ENCODE results near the gene NEUROD2. TPM values are rescaled to one million over a fixed set of nuclear protein-coding genes. Genes with fewer than 3 reads are reported as not detected.

Gene NEUROD2
- total and polyA plus RNA-seq, 4 donors: not detected

DNA sequence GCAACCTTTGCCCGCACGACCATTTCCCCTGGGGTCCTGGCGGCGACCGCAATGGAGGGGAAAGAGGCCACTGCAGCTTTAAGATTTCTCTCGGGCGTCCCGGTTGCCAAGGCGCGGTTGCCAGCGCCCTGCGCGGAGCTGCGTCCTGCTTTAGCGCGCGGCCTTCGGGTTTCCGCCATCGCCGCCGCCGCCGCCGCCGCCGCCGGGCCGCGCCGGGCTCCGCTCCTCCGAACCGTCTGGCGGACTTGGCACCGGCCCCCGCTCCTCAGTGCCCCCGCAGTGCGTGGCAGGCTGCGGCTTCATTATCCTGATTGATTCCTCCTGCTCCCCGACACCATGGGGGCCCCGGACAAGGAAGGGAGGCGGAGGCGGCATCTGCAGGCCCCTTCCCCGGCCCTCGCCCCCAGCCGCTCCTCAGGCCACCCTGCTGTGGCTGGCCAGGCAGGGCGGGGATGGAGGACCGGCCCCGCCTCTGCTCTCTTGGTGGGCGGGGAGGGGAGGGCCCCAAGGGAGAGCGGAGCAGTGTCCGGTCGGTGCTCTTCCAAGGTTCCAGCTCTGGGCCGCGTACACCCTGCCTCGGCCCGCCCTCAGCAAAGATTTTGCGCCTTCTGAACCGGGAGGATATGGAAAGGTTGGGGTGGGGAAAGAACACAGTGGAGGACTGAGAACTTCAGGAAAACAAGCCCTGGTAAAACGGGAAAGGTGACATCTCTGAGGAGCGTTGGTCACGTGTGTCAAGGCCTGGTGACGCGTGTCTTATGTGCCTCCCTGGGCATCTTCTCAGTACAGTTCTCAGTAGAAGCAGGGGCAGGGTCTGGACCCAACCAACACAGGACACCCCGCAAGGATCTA is 34.0 kb downstream of the NEUROD2 start:
- peaks cover 0 to 1% (median 0%) of the 10 kb centered on the region in 4 donors for H3K9me3 ChIP-seq (ENCODE audit: control insufficient read depth in 4 of 4, low read length in 3 of 4)
- TF ChIP-seq RXRA (IDR thresholded peaks at IDR 0.05): peak in 1 of 2 donors; percentile 33
- TF ChIP-seq, protein P1, sequence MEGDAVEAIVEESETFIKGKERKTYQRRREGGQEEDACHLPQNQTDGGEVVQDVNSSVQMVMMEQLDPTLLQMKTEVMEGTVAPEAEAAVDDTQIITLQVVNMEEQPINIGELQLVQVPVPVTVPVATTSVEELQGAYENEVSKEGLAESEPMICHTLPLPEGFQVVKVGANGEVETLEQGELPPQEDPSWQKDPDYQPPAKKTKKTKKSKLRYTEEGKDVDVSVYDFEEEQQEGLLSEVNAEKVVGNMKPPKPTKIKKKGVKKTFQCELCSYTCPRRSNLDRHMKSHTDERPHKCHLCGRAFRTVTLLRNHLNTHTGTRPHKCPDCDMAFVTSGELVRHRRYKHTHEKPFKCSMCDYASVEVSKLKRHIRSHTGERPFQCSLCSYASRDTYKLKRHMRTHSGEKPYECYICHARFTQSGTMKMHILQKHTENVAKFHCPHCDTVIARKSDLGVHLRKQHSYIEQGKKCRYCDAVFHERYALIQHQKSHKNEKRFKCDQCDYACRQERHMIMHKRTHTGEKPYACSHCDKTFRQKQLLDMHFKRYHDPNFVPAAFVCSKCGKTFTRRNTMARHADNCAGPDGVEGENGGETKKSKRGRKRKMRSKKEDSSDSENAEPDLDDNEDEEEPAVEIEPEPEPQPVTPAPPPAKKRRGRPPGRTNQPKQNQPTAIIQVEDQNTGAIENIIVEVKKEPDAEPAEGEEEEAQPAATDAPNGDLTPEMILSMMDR (IDR thresholded peaks at IDR 0.05; ENCODE audit: low read depth, low read length, missing input control): no peak
- TF ChIP-seq NR2F2 (IDR thresholded peaks at IDR 0.05): no peak
- no peak for TF ChIP-seq JUND (IDR thresholded peaks at IDR 0.05)
- TF ChIP-seq TAF1 (conservative IDR thresholded peaks at IDR 0.05): no peak
- TF ChIP-seq, protein P2, sequence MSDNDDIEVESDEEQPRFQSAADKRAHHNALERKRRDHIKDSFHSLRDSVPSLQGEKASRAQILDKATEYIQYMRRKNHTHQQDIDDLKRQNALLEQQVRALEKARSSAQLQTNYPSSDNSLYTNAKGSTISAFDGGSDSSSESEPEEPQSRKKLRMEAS (IDR thresholded peaks at IDR 0.05): no peak
- TF ChIP-seq FOXA2 (IDR thresholded peaks at IDR 0.05): no peak
- peak; percentile 15 for TF ChIP-seq SP1 (IDR thresholded peaks at IDR 0.05)
- no peak for TF ChIP-seq FOXA1 (IDR thresholded peaks at IDR 0.05)
- TF ChIP-seq GABPA (IDR thresholded peaks at IDR 0.05 in 1 of 2, conservative IDR thresholded peaks at IDR 0.05 in 1 of 2): no peak
- TF ChIP-seq, protein P3, sequence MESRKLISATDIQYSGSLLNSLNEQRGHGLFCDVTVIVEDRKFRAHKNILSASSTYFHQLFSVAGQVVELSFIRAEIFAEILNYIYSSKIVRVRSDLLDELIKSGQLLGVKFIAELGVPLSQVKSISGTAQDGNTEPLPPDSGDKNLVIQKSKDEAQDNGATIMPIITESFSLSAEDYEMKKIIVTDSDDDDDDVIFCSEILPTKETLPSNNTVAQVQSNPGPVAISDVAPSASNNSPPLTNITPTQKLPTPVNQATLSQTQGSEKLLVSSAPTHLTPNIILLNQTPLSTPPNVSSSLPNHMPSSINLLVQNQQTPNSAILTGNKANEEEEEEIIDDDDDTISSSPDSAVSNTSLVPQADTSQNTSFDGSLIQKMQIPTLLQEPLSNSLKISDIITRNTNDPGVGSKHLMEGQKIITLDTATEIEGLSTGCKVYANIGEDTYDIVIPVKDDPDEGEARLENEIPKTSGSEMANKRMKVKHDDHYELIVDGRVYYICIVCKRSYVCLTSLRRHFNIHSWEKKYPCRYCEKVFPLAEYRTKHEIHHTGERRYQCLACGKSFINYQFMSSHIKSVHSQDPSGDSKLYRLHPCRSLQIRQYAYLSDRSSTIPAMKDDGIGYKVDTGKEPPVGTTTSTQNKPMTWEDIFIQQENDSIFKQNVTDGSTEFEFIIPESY (IDR thresholded peaks at IDR 0.05): no peak
- DNase-seq (ENCODE audit: low spot score): peak; percentile 49
- H3K4me1 ChIP-seq (ENCODE audit: control insufficient read depth in 4 of 4, insufficient read depth in 4 of 4, low read length in 3 of 4): peaks cover under 1 to 11% (median 2%) of the 10 kb centered on the region in 4 donors
- H3K27ac ChIP-seq (ENCODE audit: low read depth in 1 of 2, low read length in 2 of 2): peak overlapping the region; percentile 9 to 55
- peak overlapping the region in 2 of 3 donors; percentile 29 to 70 for H3K4me3 ChIP-seq (ENCODE audit: low read depth in 1 of 3, low read length in 3 of 3)
- 3% methylated on average over 66 of the region's 66 CpGs for WGBS
- no peaks in the 10 kb centered on the region for H3K27me3 ChIP-seq (ENCODE audit: control insufficient read depth in 4 of 4, insufficient read depth in 4 of 4, low read length in 3 of 4)
- H3K36me3 ChIP-seq (ENCODE audit: control insufficient read depth in 4 of 4, insufficient read depth in 3 of 4, low read depth in 1 of 4, low read length in 3 of 4): peaks cover 0 to 10% (median 3%) of the 10 kb centered on the region in 4 donors
- H3K9ac ChIP-seq (ENCODE audit: low read depth in 1 of 2, low read length in 2 of 2): no peak overlapping the region

DNA sequence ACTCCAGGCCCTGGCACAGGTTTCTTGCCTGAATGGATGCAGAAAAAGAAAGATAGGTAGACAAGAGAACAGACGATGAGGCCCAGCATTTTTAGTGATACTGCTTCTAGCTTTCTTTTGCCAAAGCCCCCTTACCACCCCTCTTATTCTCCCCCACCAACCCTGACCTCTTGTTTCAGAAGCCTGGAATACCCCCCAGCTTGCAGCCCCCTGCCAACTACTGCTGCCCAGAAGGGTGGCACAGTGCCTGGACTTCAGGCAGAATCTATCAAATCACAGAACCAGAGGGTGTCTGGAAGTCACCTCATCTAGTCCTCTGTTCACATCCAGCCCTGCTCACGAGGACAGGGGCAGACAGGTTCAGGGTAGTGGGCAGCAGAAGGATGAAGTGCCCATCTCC is 35.6 kb downstream of the NEUROD2 start:
- 91% methylated on average over 2 of the region's 2 CpGs for WGBS
- Histone ChIP-seq H3K9me3 (ENCODE audit: control insufficient read depth in 4 of 4, low read length in 3 of 4) (peaks cover 0 to 1% (median 0%) of the 10 kb centered on the region in 4 donors), H3K4me1 (ENCODE audit: control insufficient read depth in 4 of 4, insufficient read depth in 4 of 4, low read length in 3 of 4) (peaks cover 0 to 6% (median under 1%) of the 10 kb centered on the region in 4 donors), H3K4me3 (ENCODE audit: low read depth in 1 of 3, low read length in 3 of 3) (no peak overlapping the region), H3K27me3 (ENCODE audit: control insufficient read depth in 4 of 4, insufficient read depth in 4 of 4, low read length in 3 of 4) (no peaks in the 10 kb centered on the region), H3K27ac (ENCODE audit: low read depth in 1 of 2, low read length in 2 of 2) (no peak overlapping the region), H3K36me3 (ENCODE audit: control insufficient read depth in 4 of 4, insufficient read depth in 3 of 4, low read depth in 1 of 4, low read length in 3 of 4) (peaks cover 2 to 18% (median 7%) of the 10 kb centered on the region in 4 donors), H3K9ac (ENCODE audit: low read depth in 1 of 2, low read length in 2 of 2) (no peak overlapping the region)
- no peak for DNase-seq (ENCODE audit: low spot score)
- no peak for TF ChIP-seq HNF4A (conservative IDR thresholded peaks at IDR 0.05)
- TF ChIP-seq GABPA (IDR thresholded peaks at IDR 0.05 in 1 of 2, conservative IDR thresholded peaks at IDR 0.05 in 1 of 2): no peak
- TF ChIP-seq, protein P1 (IDR thresholded peaks at IDR 0.05; ENCODE audit: low read depth, low read length, missing input control): no peak
- no peak for TF ChIP-seq FOXA1 (IDR thresholded peaks at IDR 0.05)
- TF ChIP-seq RAD21 (IDR thresholded peaks at IDR 0.05): no peak
- TF ChIP-seq JUND (IDR thresholded peaks at IDR 0.05): no peak
- TF ChIP-seq, protein P3 (IDR thresholded peaks at IDR 0.05): no peak
- no peak for TF ChIP-seq YY1 (IDR thresholded peaks at IDR 0.05)
- TF ChIP-seq EGR1 (IDR thresholded peaks at IDR 0.05; ENCODE audit: low read depth in 2 of 2): no peak
- TF ChIP-seq RXRA (IDR thresholded peaks at IDR 0.05): no peak
- TF ChIP-seq, protein P4, sequence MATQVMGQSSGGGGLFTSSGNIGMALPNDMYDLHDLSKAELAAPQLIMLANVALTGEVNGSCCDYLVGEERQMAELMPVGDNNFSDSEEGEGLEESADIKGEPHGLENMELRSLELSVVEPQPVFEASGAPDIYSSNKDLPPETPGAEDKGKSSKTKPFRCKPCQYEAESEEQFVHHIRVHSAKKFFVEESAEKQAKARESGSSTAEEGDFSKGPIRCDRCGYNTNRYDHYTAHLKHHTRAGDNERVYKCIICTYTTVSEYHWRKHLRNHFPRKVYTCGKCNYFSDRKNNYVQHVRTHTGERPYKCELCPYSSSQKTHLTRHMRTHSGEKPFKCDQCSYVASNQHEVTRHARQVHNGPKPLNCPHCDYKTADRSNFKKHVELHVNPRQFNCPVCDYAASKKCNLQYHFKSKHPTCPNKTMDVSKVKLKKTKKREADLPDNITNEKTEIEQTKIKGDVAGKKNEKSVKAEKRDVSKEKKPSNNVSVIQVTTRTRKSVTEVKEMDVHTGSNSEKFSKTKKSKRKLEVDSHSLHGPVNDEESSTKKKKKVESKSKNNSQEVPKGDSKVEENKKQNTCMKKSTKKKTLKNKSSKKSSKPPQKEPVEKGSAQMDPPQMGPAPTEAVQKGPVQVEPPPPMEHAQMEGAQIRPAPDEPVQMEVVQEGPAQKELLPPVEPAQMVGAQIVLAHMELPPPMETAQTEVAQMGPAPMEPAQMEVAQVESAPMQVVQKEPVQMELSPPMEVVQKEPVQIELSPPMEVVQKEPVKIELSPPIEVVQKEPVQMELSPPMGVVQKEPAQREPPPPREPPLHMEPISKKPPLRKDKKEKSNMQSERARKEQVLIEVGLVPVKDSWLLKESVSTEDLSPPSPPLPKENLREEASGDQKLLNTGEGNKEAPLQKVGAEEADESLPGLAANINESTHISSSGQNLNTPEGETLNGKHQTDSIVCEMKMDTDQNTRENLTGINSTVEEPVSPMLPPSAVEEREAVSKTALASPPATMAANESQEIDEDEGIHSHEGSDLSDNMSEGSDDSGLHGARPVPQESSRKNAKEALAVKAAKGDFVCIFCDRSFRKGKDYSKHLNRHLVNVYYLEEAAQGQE (IDR thresholded peaks at IDR 0.05): no peak
- TF ChIP-seq NR2F2 (IDR thresholded peaks at IDR 0.05): no peak
- TF ChIP-seq, protein P5, sequence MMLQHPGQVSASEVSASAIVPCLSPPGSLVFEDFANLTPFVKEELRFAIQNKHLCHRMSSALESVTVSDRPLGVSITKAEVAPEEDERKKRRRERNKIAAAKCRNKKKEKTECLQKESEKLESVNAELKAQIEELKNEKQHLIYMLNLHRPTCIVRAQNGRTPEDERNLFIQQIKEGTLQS (IDR thresholded peaks at IDR 0.05): no peak
- TF ChIP-seq, protein P2 (IDR thresholded peaks at IDR 0.05): no peak

All from liver (tissue), 9 donors.